Stimulated activated CD8-positive, alpha-beta memory T cell treated with anti-CD3 and anti-CD28 coated beads, Interleukin-4, amount 100 ng/mL, for 48 hours (primary cell): ENCODE results near the gene CCNA1.

Experiments used
- DNase-seq: peaks from one replicate; pipeline ENCODE4 v3.0.0-alpha.2; 2020

The CCNA1 gene

GRCh38 chr13:36432106-36432544 is at the start of gene CCNA1:
Gene CCNA1 (plus strand): TSS chr13:36432495. CDS start chr13:36433057, 562 bp downstream.
- peak; percentile 45 for DNase-seq

- no peak for DNase-seq
Observed at GRCh38 chr13:36385489-36385888, 46.8 kb upstream of the CCNA1 start.

GRCh38 chr13:36395280-36395679 is 37.0 kb upstream of the CCNA1 start:
- DNase-seq = no peak

DNA sequence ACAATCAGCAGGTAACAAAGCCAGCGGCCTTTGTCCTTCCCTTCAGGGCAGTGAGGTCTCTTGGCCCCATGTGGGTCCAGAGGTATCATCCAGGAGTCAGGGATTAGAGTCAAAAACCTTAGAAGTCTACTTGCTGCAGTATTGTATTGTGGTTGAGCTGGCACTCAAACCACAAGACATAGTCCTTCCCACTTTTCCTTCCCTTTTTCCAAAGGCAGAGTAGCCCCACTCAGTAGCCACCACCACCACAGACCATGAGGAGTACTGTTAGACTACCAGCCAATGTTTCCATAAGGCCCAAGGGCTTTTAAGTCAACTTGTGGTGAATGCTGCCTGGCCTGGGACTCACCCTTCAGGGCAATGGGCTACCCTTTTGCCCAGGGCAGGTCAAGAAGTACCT is 27.1 kb upstream of the CCNA1 start:
- no peak for DNase-seq

DNA sequence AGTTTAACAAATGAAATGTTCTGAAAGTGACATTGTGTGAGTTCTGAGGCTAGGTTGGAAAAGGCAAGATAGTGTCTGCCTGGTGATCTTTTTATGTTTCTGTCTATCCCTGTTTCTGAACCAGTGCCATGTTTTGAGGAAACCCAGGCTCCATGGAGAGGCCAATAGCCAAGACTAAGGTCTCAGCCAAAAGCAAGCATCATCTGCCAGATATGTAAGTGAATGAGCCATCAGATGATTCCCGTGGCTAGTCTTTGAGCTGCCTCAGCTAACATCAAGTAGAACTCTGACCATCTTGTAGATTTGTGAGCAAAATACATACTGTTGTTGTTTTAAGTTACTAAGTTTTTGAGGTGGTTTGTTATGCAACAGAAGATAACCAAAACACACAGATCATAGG is 19.6 kb upstream of the CCNA1 start:
- DNase-seq = no peak

- no peak for DNase-seq
Observed at GRCh38 chr13:36413161-36413560, 19.1 kb upstream of the CCNA1 start.

DNA sequence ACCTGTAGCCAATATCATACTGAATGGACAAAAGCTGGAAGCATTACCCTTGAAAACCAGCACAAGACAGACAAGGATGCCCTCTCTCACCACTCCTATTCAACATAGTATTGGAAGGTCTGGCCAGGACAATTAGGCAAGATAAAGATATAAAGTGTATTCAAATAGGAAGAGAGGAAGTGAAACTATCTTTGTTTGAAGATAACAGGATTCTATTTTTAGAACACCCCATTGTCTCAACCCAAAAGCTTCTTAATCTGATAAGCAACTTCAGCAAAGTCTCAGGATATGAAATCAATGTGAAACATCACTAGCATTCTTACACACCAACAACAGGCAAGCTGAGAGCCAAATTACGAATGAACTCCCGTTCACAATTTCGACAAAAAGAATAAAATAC is 17.8 kb upstream of the CCNA1 start:
- DNase-seq = no peak

DNA sequence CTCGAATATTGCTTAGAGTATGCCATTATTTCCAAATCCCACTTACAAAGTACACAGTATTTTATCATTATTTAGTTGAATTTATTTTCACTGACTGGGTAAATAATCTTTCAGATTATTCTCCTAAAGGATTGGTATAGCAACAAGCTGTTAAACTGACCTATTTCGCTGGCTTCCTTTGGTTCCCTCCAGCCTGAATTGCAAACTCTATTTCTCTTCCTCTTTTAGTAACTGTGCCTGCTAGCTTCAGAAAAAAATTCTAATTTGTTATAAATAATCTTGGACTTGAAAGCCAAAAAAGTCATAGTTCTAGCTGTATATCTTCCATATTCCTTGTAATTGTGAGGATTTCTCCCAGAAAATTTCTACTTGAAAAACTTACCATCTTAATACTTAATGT is 15.0 kb upstream of the CCNA1 start:
- DNase-seq = no peak

- DNase-seq = no peak
Observed at GRCh38 chr13:36418022-36418805, 14.1 kb upstream of the CCNA1 start.

DNA sequence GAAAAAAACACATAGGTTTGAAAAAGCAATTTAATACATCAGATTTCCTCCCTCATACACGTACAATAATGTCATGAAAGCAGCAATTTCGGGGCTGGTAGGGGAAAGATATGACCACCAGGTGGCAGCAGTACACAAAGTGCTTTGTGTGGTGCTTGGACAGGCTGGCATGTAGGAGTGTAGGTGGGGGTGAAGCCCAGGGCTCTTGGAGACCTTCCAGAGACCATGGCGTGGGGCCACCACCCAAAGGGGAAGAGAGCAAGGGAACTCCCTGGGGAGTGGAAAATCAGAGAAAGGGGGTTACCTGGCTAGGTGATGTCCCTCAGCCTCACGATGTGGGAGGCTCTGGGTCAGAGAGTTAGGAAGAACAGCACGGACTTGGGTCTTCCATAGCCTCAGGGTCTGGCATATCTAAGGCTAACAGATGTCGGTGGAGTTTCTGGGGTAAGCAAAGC is 11.8 kb upstream of the CCNA1 start:
- DNase-seq = peak; percentile 84

- DNase-seq = no peak
Observed at GRCh38 chr13:36421447-36421846, 10.8 kb upstream of the CCNA1 start.

DNA sequence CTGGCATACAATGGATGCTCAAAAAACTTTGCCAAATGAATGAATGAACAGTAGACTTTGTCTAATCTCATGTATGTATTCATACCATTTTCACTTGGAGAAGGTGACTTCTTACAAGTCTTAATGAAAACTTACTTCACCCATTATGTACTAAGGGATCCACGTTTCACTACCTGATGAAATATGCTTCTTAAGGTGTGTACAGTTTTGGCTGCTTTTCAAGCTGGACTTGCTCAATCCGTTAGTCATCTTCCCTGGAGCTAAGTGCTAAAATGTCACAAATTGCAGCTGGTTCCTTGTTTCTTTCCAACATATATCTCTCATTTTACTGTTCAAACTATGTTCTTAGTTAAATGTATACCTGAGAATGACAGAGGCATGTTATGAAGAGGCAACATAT is 4.2 kb upstream of the CCNA1 start:
- DNase-seq = no peak

- no peak for DNase-seq
Observed at GRCh38 chr13:36430247-36431203, 1.8 kb upstream of the CCNA1 start.

DNA sequence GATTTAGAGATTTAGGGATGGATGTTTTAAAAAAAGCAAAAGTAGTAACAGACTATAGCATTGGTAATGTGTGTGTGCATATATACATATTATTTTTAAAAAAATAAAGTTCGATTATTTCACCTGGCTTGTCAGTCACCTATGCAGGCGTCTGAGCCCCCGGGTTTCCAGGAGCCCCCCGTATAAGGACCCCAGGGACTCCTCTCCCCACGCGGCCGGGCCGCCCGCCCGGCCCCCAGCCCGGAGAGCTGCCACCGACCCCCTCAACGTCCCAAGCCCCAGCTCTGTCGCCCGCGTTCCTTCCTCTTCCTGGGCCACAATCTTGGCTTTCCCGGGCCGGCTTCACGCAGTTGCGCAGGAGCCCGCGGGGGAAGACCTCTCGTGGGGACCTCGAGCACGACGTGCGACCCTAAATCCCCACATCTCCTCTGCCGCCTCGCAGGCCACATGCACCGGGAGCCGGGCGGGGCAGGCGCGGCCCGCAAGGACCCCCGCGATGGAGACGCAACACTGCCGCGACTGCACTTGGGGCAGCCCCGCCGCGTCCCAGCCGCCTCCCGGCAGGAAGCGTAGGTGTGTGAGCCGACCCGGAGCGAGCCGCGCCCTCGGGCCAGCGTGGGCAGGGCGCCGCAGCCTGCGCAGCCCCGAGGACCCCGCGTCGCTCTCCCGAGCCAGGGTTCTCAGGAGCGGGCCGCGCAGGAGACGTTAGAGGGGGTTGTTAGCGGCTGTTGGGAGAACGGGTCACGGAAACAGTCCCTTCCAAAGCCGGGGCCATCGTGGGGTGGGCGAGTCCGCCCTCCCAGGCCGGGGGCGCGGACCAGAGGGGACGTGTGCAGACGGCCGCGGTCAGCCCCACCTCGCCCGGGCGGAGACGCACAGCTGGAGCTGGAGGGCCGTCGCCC is 840 bp upstream of the CCNA1 start:
- peak; percentile 39 for DNase-seq

DNA sequence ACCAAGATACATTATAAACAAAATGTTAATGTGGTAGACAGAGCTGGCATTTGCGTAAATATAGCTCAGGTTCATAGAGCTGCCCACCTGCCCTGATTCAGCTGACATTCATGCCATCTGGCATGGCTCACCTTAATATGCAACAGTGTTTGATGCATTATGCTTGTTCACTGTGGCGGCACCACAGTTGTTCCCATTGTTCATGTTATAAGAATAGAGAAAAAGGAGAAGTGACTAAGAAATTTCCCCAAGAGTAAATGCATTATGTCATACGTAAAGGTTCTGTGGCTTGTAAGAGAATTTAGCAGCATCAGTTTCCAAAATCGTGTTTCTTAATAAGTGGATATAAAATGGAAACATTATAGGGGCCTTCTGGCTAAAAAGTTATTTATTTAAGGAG is 4.5 kb downstream of the CCNA1 start:
- no peak for DNase-seq

DNA sequence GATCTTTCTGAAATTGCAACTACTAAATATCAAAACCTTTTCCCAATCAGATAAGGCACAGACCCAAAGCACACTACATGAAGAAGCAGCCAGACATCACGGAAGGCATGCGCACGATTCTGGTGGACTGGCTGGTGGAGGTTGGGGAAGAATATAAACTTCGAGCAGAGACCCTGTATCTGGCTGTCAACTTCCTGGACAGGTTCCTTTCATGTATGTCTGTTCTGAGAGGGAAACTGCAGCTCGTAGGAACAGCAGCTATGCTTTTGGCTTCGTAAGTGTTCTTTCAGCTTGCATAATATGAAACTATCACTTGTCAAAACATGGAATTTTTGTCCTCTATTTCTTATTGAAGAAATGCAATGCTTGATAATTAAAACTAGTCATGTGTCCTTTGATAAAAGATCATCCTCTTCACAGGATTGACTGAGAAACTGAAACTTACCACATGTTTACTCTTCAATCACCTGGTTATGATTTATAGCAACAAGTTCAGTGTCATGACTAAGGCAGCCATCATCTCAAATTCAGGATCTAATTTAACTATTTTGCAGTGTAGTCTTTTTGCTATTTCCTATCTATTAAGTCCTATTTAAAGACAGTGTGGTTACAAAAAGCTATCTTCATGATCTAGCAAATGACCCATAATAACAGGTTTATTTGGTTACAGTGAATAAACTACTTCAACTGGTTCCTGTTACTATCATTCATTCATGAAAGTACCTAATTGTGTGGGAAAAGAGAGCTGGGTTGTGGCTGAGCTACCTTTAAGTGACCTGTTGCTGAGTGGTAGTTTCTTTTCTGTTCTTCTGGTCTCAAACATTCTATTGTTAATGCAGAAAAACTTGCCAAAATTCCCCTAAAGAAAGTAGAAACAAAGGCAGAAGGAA is 6.5 kb downstream of the CCNA1 start:
- no peak for DNase-seq

DNA sequence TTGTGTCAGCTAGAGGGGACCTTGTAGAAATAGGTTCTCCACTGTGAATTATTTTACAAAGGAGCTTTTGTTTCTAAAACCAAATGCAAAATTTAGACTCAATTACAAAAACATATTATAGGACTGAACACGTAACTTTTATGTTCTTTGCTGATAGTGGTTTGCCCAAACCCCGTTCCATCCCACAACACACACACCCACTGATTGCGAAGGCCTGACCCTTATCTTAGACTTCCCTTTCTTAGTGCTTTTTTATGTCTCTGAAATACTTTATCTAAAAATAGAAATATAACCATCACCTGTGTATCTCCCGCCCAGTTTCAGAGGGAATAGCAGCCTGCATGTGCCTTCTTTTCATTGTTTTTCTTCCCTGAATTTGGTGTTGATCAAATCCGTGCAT is 13.0 kb downstream of the CCNA1 start:
- no peak for DNase-seq

GRCh38 chr13:36445891-36446351 is 13.6 kb downstream of the CCNA1 start:
- no peak for DNase-seq

DNA sequence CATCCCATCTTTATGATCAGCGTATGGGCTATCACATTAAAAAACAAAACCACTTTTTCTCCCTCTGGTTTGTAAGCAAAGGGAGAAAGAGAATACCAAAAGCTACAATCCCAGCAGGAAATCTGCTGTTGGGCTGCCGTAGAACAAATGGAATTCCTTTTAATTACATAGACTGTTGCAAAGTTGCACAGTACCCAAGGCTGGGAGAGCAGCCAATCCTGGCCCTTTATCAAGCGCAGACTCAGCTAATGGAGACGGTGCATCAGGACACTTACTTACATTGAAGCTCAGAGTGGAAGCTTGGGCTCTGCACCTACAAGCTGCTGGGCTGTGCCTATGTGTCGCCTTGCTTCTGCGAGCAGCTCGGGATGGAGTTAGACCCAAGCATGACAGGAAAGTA is 15.2 kb downstream of the CCNA1 start:
- DNase-seq = no peak

- no peak for DNase-seq
Observed at GRCh38 chr13:36450534-36450933, 18.2 kb downstream of the CCNA1 start.

- DNase-seq = no peak
Observed at GRCh38 chr13:36453516-36453915, 21.2 kb downstream of the CCNA1 start.

DNA sequence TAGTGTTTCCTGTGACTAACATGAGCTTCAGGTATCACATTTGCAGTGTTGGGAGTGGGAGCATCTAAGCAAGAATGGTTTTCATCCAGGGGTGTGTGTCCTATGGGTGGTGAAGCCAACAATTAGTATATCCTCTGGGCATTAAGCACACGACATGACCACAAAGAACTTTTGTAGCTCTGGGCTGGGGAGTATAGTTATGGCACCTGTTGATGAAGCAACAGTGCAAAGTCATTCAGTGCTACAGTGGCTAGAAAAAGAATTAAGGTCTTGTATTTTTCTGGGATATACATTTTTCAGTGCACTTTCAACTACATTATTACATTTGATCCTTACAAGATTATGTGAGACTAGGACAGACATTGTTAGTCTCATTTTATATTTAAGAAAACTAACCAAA is 21.8 kb downstream of the CCNA1 start:
- DNase-seq = no peak
